K562 (cell line): Measurements from ENCODE around the gene RBPMS2.

Experiments used
- ARHGAP35 ChIP-seq: fragments of 450-650 bp; IDR thresholded peaks from 2 replicates; pipeline ENCODE4 v1.6.1; 2018; ENCODE audit not compliant: partially characterized antibody
- ATF1 ChIP-seq, 2 experiments: fragments of 450-650 bp in 1 of 2; IDR thresholded peaks; 2 replicates each; pipeline ENCODE4 v1.6.1; 2016; ENCODE audit warnings: missing compliant biosample characterization in 1 of 2, missing genetic modification characterization in 1 of 2
- CEBPB ChIP-seq: fragments of 450-650 bp; IDR thresholded peaks from 2 replicates; pipeline ENCODE4 v1.6.1; 2016; ENCODE audit warnings: missing genetic modification characterization, missing compliant biosample characterization
- EWSR1 ChIP-seq: fragments of 450-650 bp; IDR thresholded peaks from 2 replicates; pipeline ENCODE4 v1.6.1; 2018; ENCODE audit warnings: borderline replicate concordance, mild to moderate bottlenecking, low read depth, moderate library complexity; ENCODE audit not compliant: partially characterized antibody
- SMC3 ChIP-seq: conservative IDR thresholded peaks from 2 replicates; pipeline ENCODE4 v1.6.1; 2011; ENCODE audit warnings: low read depth, low read length, improper control_type of control experiment; ENCODE audit not compliant: insufficient read depth
- ZC3H8 ChIP-seq: fragments of 450-650 bp; IDR thresholded peaks from 2 replicates; pipeline ENCODE4 v1.6.1; 2017

DNA sequence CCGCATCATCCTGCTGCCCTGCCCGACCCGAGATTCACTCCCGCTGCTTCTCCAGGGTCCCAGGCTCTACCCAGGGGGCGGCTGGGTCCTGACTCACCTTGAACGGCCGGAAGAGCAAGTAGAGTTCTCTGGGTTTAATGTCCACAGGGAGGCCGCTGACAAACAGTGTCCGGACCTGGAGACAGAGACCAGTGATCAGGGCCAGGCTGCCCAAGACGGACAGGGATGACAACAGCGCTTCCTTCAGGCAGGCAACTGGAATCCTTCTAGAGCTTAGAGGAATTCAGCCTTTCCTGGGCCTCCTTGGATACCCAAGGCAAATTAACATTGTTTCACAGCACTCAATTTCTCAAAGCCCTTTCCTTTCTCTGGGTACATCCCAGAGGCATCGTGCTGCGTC is 23.9 kb downstream of the RBPMS2 start:
- TF ChIP-seq ATF1 (CRISPR knock-in tag; IDR thresholded peaks at IDR 0.05): no peak
- TF ChIP-seq ATF1 (tag; IDR thresholded peaks at IDR 0.05): no peak
- no peak for TF ChIP-seq SMC3
- TF ChIP-seq ZC3H8: no peak
- TF ChIP-seq EWSR1: no peak
- no peak for TF ChIP-seq CEBPB (tag)
- no peak for TF ChIP-seq ARHGAP35
